HG02588 (cell line): ENCODE measurements around the gene ZRANB1.

Experiments used
- ATAC-seq: cut with Tn5 transposase; IDR thresholded peaks from one replicate; pipeline ENCODE4 v1.9.1; 2021; ENCODE audit warnings: mild to moderate bottlenecking, moderate library complexity; ENCODE audit not compliant: unreplicated experiment

Gene ZRANB1

GRCh38 chr10:125004571-125005311, 62.8 kb downstream of the ZRANB1 start:
- no peak for ATAC-seq

- no peak for ATAC-seq
These were observed 63.6 kb downstream of the ZRANB1 start for GRCh38 chr10:125005312-125006187.

GRCh38 chr10:125006188-125006680, 64.3 kb downstream of the ZRANB1 start:
- no peak for ATAC-seq

GRCh38 chr10:125006921-125007426, 65.1 kb downstream of the ZRANB1 start:
- ATAC-seq, result no peak

- ATAC-seq, result no peak
These were observed 65.5 kb downstream of the ZRANB1 start for GRCh38 chr10:125007436-125007835.

GRCh38 chr10:125008689-125009638, 67.0 kb downstream of the ZRANB1 start:
- no peak for ATAC-seq

GRCh38 chr10:125009661-125010161, 67.8 kb downstream of the ZRANB1 start:
- no peak for ATAC-seq

- no peak for ATAC-seq
These were observed 68.4 kb downstream of the ZRANB1 start for GRCh38 chr10:125010362-125010761.

- ATAC-seq, result no peak
These were observed 69.4 kb downstream of the ZRANB1 start for GRCh38 chr10:125011171-125011925.

GRCh38 chr10:125011926-125012705, 70.2 kb downstream of the ZRANB1 start:
- ATAC-seq, result no peak

GRCh38 chr10:125012851-125013528, 71.1 kb downstream of the ZRANB1 start:
- ATAC-seq, result no peak

- ATAC-seq, result no peak
These were observed 71.6 kb downstream of the ZRANB1 start for GRCh38 chr10:125013529-125013872.

- no peak for ATAC-seq
These were observed 72.3 kb downstream of the ZRANB1 start for GRCh38 chr10:125014086-125014830.

- no peak for ATAC-seq
These were observed 73.0 kb downstream of the ZRANB1 start for GRCh38 chr10:125014836-125015355.

GRCh38 chr10:125015356-125015944, 73.5 kb downstream of the ZRANB1 start:
- no peak for ATAC-seq

- no peak for ATAC-seq
These were observed 74.2 kb downstream of the ZRANB1 start for GRCh38 chr10:125016123-125016522.

- no peak for ATAC-seq
These were observed 74.8 kb downstream of the ZRANB1 start for GRCh38 chr10:125016611-125017202.
